ENCODE data around the gene CAPN6.

The CAPN6 gene, protein sequence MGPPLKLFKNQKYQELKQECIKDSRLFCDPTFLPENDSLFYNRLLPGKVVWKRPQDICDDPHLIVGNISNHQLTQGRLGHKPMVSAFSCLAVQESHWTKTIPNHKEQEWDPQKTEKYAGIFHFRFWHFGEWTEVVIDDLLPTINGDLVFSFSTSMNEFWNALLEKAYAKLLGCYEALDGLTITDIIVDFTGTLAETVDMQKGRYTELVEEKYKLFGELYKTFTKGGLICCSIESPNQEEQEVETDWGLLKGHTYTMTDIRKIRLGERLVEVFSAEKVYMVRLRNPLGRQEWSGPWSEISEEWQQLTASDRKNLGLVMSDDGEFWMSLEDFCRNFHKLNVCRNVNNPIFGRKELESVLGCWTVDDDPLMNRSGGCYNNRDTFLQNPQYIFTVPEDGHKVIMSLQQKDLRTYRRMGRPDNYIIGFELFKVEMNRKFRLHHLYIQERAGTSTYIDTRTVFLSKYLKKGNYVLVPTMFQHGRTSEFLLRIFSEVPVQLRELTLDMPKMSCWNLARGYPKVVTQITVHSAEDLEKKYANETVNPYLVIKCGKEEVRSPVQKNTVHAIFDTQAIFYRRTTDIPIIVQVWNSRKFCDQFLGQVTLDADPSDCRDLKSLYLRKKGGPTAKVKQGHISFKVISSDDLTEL

DNA sequence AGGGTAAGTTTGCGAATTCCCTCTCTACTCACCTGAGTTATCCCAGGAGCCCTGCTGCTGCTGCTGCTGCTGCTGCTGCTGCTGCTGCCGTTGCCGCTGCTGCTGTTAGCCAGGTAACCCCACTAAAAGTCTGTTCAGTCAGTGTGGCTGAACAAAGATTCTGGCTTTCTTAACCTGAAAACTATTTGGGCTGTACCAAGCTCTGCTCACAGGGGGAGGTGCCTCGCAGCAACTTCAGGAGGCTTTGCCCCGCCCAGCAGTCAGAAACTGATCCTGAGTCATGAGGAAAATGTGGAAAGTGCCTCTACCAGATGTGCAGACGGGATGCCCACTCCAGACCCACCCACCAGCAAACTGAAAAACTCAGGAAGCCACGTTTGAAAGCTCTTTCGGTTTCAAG, at the start of gene CAPN6:
Gene CAPN6, minus strand, starts transcription at position 145 of the 400 bp plus-strand sequence. CDS start 6,547 bp downstream, outside the sequence.
- TF ChIP-seq, protein P1, sequence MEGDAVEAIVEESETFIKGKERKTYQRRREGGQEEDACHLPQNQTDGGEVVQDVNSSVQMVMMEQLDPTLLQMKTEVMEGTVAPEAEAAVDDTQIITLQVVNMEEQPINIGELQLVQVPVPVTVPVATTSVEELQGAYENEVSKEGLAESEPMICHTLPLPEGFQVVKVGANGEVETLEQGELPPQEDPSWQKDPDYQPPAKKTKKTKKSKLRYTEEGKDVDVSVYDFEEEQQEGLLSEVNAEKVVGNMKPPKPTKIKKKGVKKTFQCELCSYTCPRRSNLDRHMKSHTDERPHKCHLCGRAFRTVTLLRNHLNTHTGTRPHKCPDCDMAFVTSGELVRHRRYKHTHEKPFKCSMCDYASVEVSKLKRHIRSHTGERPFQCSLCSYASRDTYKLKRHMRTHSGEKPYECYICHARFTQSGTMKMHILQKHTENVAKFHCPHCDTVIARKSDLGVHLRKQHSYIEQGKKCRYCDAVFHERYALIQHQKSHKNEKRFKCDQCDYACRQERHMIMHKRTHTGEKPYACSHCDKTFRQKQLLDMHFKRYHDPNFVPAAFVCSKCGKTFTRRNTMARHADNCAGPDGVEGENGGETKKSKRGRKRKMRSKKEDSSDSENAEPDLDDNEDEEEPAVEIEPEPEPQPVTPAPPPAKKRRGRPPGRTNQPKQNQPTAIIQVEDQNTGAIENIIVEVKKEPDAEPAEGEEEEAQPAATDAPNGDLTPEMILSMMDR (IDR thresholded peaks at IDR 0.05; ENCODE audit: low read depth, low read length): no peak
- no peak within 1 kb of the TSS for H3K4me3 ChIP-seq (ENCODE audit: low read depth, low read length)

GRCh38 chrX:111319451-111319850, 49.2 kb upstream of the CAPN6 start:
- H3K4me3 ChIP-seq (ENCODE audit: low read depth, low read length): no peak overlapping the region
- TF ChIP-seq, protein P1 (IDR thresholded peaks at IDR 0.05; ENCODE audit: low read depth, low read length): no peak

DNA sequence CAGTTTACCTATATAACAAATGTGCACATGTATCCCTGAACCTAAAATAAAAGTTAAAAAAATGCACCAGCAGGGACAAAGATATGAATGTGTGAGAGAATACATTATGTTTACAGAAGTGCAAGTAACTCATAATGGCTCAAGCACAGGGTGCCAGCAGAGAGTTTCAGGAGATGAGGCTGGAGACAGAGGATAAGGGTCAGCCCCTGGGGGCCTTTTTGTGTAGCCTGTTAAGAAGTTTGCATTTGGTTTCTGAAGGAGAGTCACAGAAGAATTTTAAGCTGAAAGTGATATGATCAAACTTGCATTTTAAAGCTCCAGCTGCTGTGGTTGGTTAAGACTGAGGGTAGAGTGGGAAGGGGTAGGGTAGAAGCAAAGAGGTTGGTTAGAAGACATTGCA, 48.6 kb upstream of the CAPN6 start:
- no peak overlapping the region for H3K4me3 ChIP-seq (ENCODE audit: low read depth, low read length)
- TF ChIP-seq, protein P1 (IDR thresholded peaks at IDR 0.05; ENCODE audit: low read depth, low read length): no peak

DNA sequence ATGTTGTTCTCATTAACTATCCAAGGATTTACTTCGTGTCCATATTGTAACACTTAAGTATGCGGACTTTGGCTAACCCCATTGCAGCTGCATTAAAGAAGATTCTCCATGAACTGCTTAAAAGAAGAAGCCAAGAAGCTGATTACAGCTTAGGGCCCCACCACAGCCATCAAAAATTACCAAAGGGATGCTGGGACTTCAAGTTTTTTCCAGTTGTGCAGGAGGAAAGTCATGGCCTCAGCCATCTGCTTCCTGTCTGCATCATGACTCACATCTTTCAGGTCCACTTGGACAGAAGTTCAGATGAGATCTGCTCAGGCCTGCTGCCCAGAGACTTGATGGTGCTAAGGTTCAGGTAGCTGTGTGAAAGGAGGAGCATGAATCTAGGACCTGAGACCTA, 38.8 kb upstream of the CAPN6 start:
- H3K4me3 ChIP-seq (ENCODE audit: low read depth, low read length): no peak overlapping the region
- TF ChIP-seq, protein P1 (IDR thresholded peaks at IDR 0.05; ENCODE audit: low read depth, low read length): no peak

- TF ChIP-seq, protein P1 (IDR thresholded peaks at IDR 0.05; ENCODE audit: low read depth, low read length): no peak
- H3K4me3 ChIP-seq (ENCODE audit: low read depth, low read length): no peak overlapping the region
Measured at GRCh38 chrX:111308039-111308438, 37.8 kb upstream of the CAPN6 start.

- H3K4me3 ChIP-seq (ENCODE audit: low read depth, low read length): no peak overlapping the region
- TF ChIP-seq, protein P1 (IDR thresholded peaks at IDR 0.05; ENCODE audit: low read depth, low read length): no peak
Measured at GRCh38 chrX:111302284-111302683, 32.0 kb upstream of the CAPN6 start.

DNA sequence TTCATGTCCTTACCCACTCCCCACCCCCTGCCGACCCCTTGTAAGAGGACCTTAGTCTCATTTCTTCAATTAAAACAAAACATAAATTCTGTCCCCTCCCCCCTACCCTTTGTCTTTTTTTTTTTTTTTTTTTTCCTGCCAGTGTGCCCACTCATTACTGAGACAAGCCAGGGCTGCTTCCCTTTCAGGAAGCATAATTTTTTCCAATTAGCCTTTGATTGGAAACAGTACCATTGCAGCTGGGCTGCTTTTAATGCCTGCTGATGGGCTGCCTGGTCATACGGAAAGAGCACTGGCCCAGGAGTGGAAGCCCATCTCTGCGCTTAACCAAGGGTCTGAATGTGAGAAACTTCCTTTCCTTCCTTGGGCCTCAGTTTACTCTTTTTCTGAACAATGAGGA, 18.6 kb upstream of the CAPN6 start:
- no peak overlapping the region for H3K4me3 ChIP-seq (ENCODE audit: low read depth, low read length)
- TF ChIP-seq, protein P1 (IDR thresholded peaks at IDR 0.05; ENCODE audit: low read depth, low read length): no peak
